ENCODE measurements around the gene FRMPD2. TPM values are rescaled to one million over a fixed set of nuclear protein-coding genes. Genes with fewer than 3 reads are reported as not detected.

Gene FRMPD2
- polyA plus RNA-seq, 1 donor from 2014 or later: 0.14 TPM

DNA sequence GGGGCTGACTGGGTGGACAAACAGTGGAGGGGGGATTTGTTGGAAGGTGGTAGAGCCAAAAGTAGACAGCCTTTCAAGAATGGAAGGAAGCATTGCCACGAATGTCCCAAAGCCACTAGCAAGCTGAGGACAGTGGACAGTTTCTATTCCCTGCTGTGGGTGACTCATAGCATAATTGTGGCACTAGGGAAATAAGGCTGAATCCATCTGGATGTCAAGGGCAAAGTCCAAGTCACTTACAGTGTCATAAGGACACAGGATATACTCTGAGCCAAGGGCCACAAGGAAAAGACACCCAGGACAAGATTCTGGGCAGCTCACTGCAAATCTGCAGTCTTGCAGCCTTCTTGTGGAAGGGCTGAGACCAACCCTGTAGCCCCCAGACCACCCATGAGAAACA, 79.7 kb downstream of the FRMPD2 start:
- no peak overlapping the region for H3K27ac ChIP-seq (ENCODE audit: low read length)
- no peaks in the 10 kb centered on the region for H3K79me2 ChIP-seq (replicated peaks; ENCODE audit: insufficient read depth, low read length)
- no peaks in the 10 kb centered on the region for H3K36me3 ChIP-seq (ENCODE audit: insufficient read depth, low read length)
- no peaks in the 10 kb centered on the region for H4K20me1 ChIP-seq (ENCODE audit: insufficient read depth)
- H3K9me3 ChIP-seq (ENCODE audit: low read length): no peaks in the 10 kb centered on the region
- H3K4me2 ChIP-seq (ENCODE audit: low read length): no peak overlapping the region
- no peaks in the 10 kb centered on the region for H3K9me2 ChIP-seq (ENCODE audit: insufficient read depth, low read length)
- H3F3A ChIP-seq (ENCODE audit: insufficient read depth, low read length, poor library complexity, severe bottlenecking): no peaks in the 10 kb centered on the region
- no peak overlapping the region for H3K4me3 ChIP-seq (ENCODE audit: low read length)
- H3K27me3 ChIP-seq (ENCODE audit: insufficient read depth, low read depth, low read length): no peaks in the 10 kb centered on the region
- no peak overlapping the region for H2AFZ ChIP-seq (ENCODE audit: low read depth, low read length)
- H3K9ac ChIP-seq (ENCODE audit: low read length): no peak overlapping the region
- no peak for TF ChIP-seq CTCF (IDR thresholded peaks at IDR 0.05; ENCODE audit: poor library complexity, severe bottlenecking)
- no peak for TF ChIP-seq EP300 (conservative IDR thresholded peaks at IDR 0.05; ENCODE audit: poor library complexity, severe bottlenecking)
- TF ChIP-seq EZH2 (IDR thresholded peaks at IDR 0.05; ENCODE audit: borderline replicate concordance, insufficient read depth, low read length, poor library complexity, severe bottlenecking): no peak

GRCh38 chr10:48193556-48193955, 80.9 kb downstream of the FRMPD2 start:
- no peaks in the 10 kb centered on the region for H3K9me3 ChIP-seq (ENCODE audit: low read length)
- no peak for TF ChIP-seq REST (IDR thresholded peaks at IDR 0.05; ENCODE audit: borderline replicate concordance)
- H3K9me2 ChIP-seq (ENCODE audit: insufficient read depth, low read length): no peaks in the 10 kb centered on the region
- H3K4me2 ChIP-seq (ENCODE audit: low read length): no peak overlapping the region
- H3K9ac ChIP-seq (ENCODE audit: low read length): no peak overlapping the region
- H3K4me3 ChIP-seq (ENCODE audit: low read length): no peak overlapping the region
- no peaks in the 10 kb centered on the region for H3K27me3 ChIP-seq (ENCODE audit: insufficient read depth, low read depth, low read length)
- H3K36me3 ChIP-seq (ENCODE audit: insufficient read depth, low read length): no peaks in the 10 kb centered on the region
- H3F3A ChIP-seq (ENCODE audit: insufficient read depth, low read length, poor library complexity, severe bottlenecking): no peaks in the 10 kb centered on the region
- H4K20me1 ChIP-seq (ENCODE audit: insufficient read depth): no peaks in the 10 kb centered on the region
- no peak overlapping the region for H3K27ac ChIP-seq (ENCODE audit: low read length)
- no peak overlapping the region for H2AFZ ChIP-seq (ENCODE audit: low read depth, low read length)
- no peaks in the 10 kb centered on the region for H3K79me2 ChIP-seq (replicated peaks; ENCODE audit: insufficient read depth, low read length)

DNA sequence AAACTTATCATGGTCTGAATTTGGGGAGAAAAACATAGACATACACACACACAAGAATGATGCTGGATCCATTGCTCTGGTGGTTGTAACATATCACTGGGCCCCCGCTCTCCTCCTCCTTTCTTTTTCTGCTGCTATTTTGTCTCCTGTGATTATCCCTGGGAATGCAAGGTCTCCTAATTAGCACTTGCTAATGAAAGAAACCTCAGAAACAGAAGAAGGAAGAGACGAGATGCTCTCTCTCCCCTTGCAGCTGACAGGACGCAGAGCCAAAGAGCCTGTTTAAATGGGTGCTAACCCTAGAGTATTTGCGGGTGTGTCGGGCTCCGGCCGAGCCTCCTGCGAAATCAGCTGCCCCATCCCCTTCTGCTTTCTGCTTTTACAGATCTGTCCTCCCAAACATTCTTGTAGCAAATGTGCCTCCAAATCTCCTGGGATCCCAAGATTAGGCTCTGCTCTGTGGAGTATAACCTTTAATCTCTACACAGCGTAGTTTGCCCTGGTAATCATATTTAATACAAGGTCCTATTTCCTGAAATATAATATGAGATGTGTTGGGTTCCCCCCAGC, 81.5 kb downstream of the FRMPD2 start:
- TF ChIP-seq CTCF (IDR thresholded peaks at IDR 0.05; ENCODE audit: poor library complexity, severe bottlenecking): no peak
- no peak for TF ChIP-seq EP300 (conservative IDR thresholded peaks at IDR 0.05; ENCODE audit: poor library complexity, severe bottlenecking)
- no peak for TF ChIP-seq MXI1 (conservative IDR thresholded peaks at IDR 0.05; ENCODE audit: poor library complexity, severe bottlenecking)
- no peak for TF ChIP-seq TAF1 (IDR thresholded peaks at IDR 0.05; ENCODE audit: low read depth)
- no peak for TF ChIP-seq RAD21 (conservative IDR thresholded peaks at IDR 0.05)
- TF ChIP-seq REST (IDR thresholded peaks at IDR 0.05; ENCODE audit: borderline replicate concordance): no peak
- TF ChIP-seq POLR2AphosphoS5 (IDR thresholded peaks at IDR 0.05): no peak
- TF ChIP-seq EZH2 (IDR thresholded peaks at IDR 0.05; ENCODE audit: borderline replicate concordance, insufficient read depth, low read length, poor library complexity, severe bottlenecking): no peak
- TF ChIP-seq SMC3 (conservative IDR thresholded peaks at IDR 0.05; ENCODE audit: poor library complexity): no peak

More for the DNA sequence above, 81.5 kb downstream of the FRMPD2 start:
- no peak overlapping the region for H3K9ac ChIP-seq (ENCODE audit: low read length)
- no peak overlapping the region for H3K4me3 ChIP-seq (ENCODE audit: low read length)
- H3K36me3 ChIP-seq (ENCODE audit: insufficient read depth, low read length): no peaks in the 10 kb centered on the region
- H2AFZ ChIP-seq (ENCODE audit: low read depth, low read length): no peak overlapping the region
- no peaks in the 10 kb centered on the region for H3K9me2 ChIP-seq (ENCODE audit: insufficient read depth, low read length)
- no peaks in the 10 kb centered on the region for H3K9me3 ChIP-seq (ENCODE audit: low read length)
- no peaks in the 10 kb centered on the region for H4K20me1 ChIP-seq (ENCODE audit: insufficient read depth)
- no peaks in the 10 kb centered on the region for H3K79me2 ChIP-seq (replicated peaks; ENCODE audit: insufficient read depth, low read length)
- no peaks in the 10 kb centered on the region for H3K27me3 ChIP-seq (ENCODE audit: insufficient read depth, low read depth, low read length)
- H3K27ac ChIP-seq (ENCODE audit: low read length): no peak overlapping the region
- H3K4me2 ChIP-seq (ENCODE audit: low read length): no peak overlapping the region
- H3F3A ChIP-seq (ENCODE audit: insufficient read depth, low read length, poor library complexity, severe bottlenecking): no peaks in the 10 kb centered on the region
